ENCODE results near the gene CCDC190. TPM values are rescaled to one million over a fixed set of nuclear protein-coding genes. Genes with fewer than 3 reads are reported as not detected.

CCDC190 gene
- total and polyA plus RNA-seq, 2 experiments from 2014 or later, result not detected

- TF ChIP-seq ETS1 (IDR thresholded peaks at IDR 0.05), result no peak
- TF ChIP-seq NANOG (IDR thresholded peaks at IDR 0.05; ENCODE audit: borderline replicate concordance), result no peak
These were observed 23.9 kb upstream of the CCDC190 start (continued) for GRCh38 chr1:162884831-162885230.

- Histone ChIP-seq H3F3A (replicated peaks; ENCODE audit: low read depth) (no peaks in the 10 kb centered on the region), H3K27me3 (ENCODE audit: insufficient read depth) (no peaks in the 10 kb centered on the region), H3K79me2 (replicated peaks; ENCODE audit: insufficient read depth) (no peaks in the 10 kb centered on the region), H3K9me2 (ENCODE audit: insufficient read depth) (no peaks in the 10 kb centered on the region), H2AFZ (no peak overlapping the region), H4K20me1 (replicated peaks; ENCODE audit: insufficient read depth) (no peaks in the 10 kb centered on the region), H3K4me3 (no peak overlapping the region), H3K36me3 (ENCODE audit: insufficient read depth) (no peaks in the 10 kb centered on the region), H3K27ac (ENCODE audit: low read depth) (no peak overlapping the region), H3K4me2 (no peak overlapping the region), H3K4me1 (ENCODE audit: insufficient read depth) (no peaks in the 10 kb centered on the region)
- ATAC-seq, result no peak
- Mint-ChIP-seq H3K27me3 (ENCODE audit: insufficient read depth, low read depth, poor library complexity) (peaks cover 1% of the 10 kb centered on the region), H3K27ac (no peak overlapping the region), H3K4me1 (no peaks in the 10 kb centered on the region), H3K4me3 (no peak overlapping the region), H3K9me3 (no peaks in the 10 kb centered on the region), H3K36me3 (ENCODE audit: low read depth) (no peaks in the 10 kb centered on the region)
- no peak for DNase-seq (ENCODE audit: low spot score)
- TF ChIP-seq EZH2phosphoT487 (IDR thresholded peaks at IDR 0.05; ENCODE audit: unreplicated experiment) (no peak), REST (IDR thresholded peaks at IDR 0.05; ENCODE audit: unreplicated experiment) (no peak), JUNB (IDR thresholded peaks at IDR 0.05; ENCODE audit: unreplicated experiment) (no peak), ZNF462 (CRISPR knock-in tag; IDR thresholded peaks at IDR 0.05) (no peak), EZH2 (IDR thresholded peaks at IDR 0.05; ENCODE audit: low read depth, unreplicated experiment) (no peak), CREB1 (CRISPR knock-in tag; IDR thresholded peaks at IDR 0.05; ENCODE audit: low read depth) (no peak), STAT1 (IDR thresholded peaks at IDR 0.05; ENCODE audit: unreplicated experiment) (no peak), CTCF (conservative IDR thresholded peaks at IDR 0.05; ENCODE audit: low read depth in 2 of 2) (no peak), POLR2AphosphoS5 (IDR thresholded peaks at IDR 0.05; ENCODE audit: low read depth) (no peak), ZNF114 (CRISPR knock-in tag; IDR thresholded peaks at IDR 0.05) (no peak), NANOG (IDR thresholded peaks at IDR 0.05; ENCODE audit: borderline replicate concordance) (no peak), ETS1 (IDR thresholded peaks at IDR 0.05) (no peak)
These were observed 21.3 kb upstream of the CCDC190 start for GRCh38 chr1:162882248-162882674.
